Measurements from ENCODE around the gene WEE1.

Gene WEE1

GRCh38 chr11:9562716-9563115, 10.8 kb upstream of the WEE1 start:
- Histone ChIP-seq H3K4me3 (no peak overlapping the region), H3K9ac (ENCODE audit: insufficient read length) (no peak overlapping the region), H3K36me3 (ENCODE audit: insufficient read depth, low read length) (no peaks in the 10 kb centered on the region), H3K9me3 (ENCODE audit: low read depth, low read length) (no peaks in the 10 kb centered on the region), H3K27ac (no peak overlapping the region)
- DNase-seq (ENCODE audit: low read depth, low spot score), result no peak
- TF ChIP-seq EZH2 (IDR thresholded peaks at IDR 0.05) (no peak), FOXP2 (optimal IDR thresholded peaks at IDR 0.05; ENCODE audit: control extremely low read depth, extremely low read length, insufficient read depth) (no peak), POLR2AphosphoS5 (IDR thresholded peaks at IDR 0.05; ENCODE audit: borderline replicate concordance, low read depth, low read length) (no peak)

DNA sequence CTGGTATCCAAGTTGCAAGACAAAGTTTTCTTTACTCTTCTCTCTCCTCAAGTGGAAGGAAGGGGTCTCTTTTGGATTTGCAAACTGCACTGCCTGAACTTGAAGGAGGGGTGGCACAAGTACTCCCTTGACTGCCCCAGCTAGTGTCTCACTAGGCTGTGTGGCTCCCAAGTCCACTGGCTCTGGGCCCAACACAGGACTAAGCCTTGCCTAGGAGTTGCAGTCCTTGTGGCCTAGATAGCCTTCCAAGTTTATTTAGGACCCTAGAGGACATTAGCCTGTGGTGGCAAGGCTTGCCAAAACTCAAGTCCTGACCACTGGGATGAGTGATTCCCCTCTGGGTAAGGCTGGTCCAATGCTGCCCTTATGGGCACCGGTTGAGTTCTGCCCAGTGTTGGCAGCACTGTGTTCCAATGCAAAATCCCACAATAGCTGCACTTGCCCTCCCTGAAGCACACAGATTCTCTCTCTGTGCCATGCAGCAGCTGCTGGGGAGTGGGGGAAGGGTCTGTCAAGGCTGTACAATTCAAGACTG, 10.2 kb upstream of the WEE1 start:
- DNase-seq (ENCODE audit: low read depth, low spot score), result no peak
- TF ChIP-seq EZH2 (IDR thresholded peaks at IDR 0.05), result no peak
- no peak for TF ChIP-seq FOXP2 (optimal IDR thresholded peaks at IDR 0.05; ENCODE audit: control extremely low read depth, extremely low read length, insufficient read depth)
- TF ChIP-seq POLR2AphosphoS5 (IDR thresholded peaks at IDR 0.05; ENCODE audit: borderline replicate concordance, low read depth, low read length), result no peak
- no peaks in the 10 kb centered on the region for H3K9me3 ChIP-seq (ENCODE audit: low read depth, low read length)
- H3K36me3 ChIP-seq (ENCODE audit: insufficient read depth, low read length), result no peaks in the 10 kb centered on the region
- H3K4me3 ChIP-seq, result no peak overlapping the region
- no peak overlapping the region for H3K27ac ChIP-seq
- no peak overlapping the region for H3K9ac ChIP-seq (ENCODE audit: insufficient read length)

DNA sequence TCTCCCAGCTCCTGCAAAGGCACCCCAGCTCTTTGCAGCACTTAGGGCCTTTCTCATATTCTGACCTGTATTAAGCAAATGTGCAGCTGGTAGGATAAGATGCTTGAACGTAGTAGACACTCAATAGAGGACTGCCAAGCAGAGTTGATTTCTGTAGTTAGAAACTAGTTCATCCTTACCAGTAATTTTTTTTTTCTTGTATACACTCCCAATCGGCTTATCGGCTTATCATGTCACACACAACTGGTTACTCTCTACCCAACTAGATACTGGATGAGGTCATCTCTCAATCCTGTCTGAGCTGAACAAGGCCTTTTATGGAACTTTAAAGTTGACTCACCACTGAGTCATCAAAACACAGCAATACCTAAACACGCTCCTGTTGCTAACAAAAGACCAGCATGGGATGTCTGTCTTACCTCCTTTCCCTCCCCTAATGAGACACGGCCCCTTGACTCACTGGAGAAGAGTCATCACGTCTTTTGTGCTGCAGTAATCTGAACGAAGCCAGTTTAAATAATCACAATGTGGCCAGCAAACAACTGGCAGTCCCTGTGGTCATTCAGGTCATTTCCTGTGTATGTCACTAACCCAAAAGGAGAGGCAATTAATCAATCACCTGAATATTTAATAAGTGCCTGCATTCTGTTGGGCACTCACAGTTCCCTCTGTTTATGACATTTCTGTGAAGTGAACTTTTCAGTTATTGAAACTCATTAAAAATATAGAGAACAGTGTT, 7.5 kb upstream of the WEE1 start:
- Histone ChIP-seq H3K36me3 (ENCODE audit: insufficient read depth, low read length) (no peaks in the 10 kb centered on the region), H3K27ac (no peak overlapping the region), H3K9ac (ENCODE audit: insufficient read length) (no peak overlapping the region), H3K4me3 (no peak overlapping the region), H3K9me3 (ENCODE audit: low read depth, low read length) (no peaks in the 10 kb centered on the region)
- TF ChIP-seq FOXP2 (optimal IDR thresholded peaks at IDR 0.05; ENCODE audit: control extremely low read depth, extremely low read length, insufficient read depth), result no peak
- TF ChIP-seq EZH2 (IDR thresholded peaks at IDR 0.05), result no peak
- TF ChIP-seq POLR2AphosphoS5 (IDR thresholded peaks at IDR 0.05; ENCODE audit: borderline replicate concordance, low read depth, low read length), result no peak
- no peak for DNase-seq (ENCODE audit: low read depth, low spot score)

DNA sequence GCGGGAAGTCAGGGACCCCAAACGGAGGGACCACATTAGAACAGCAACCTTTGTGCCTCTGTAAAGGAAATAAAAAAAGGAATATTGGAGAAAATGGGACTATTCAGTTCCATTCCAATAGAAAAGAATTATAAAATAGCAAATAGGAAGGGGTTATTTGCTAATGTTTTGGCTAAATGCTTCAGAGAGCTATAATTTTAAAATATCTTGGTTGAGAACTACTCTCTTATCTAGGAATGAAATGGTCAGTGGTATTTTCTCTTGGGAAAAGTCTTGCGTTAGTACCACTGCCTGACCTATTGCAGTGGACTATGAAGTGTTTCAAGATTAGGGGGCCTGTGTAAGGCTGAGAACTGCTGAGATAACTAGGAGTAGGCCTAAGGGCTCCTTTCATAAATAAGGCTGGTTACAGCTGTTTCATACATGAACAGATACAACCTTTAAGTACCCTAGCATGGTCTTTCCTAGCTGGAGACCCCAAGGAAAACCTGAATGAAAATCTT, 6.9 kb upstream of the WEE1 start:
- no peak for TF ChIP-seq FOXP2 (optimal IDR thresholded peaks at IDR 0.05; ENCODE audit: control extremely low read depth, extremely low read length, insufficient read depth)
- Histone ChIP-seq H3K36me3 (ENCODE audit: insufficient read depth, low read length) (no peaks in the 10 kb centered on the region), H3K9me3 (ENCODE audit: low read depth, low read length) (no peaks in the 10 kb centered on the region), H3K27ac (no peak overlapping the region), H3K9ac (ENCODE audit: insufficient read length) (no peak overlapping the region), H3K4me3 (no peak overlapping the region)
- no peak for DNase-seq (ENCODE audit: low read depth, low spot score)

- Histone ChIP-seq H3K27ac (no peak overlapping the region), H3K4me3 (no peak overlapping the region), H3K36me3 (ENCODE audit: insufficient read depth, low read length) (no peaks in the 10 kb centered on the region), H3K9ac (ENCODE audit: insufficient read length) (no peak overlapping the region), H3K9me3 (ENCODE audit: low read depth, low read length) (no peaks in the 10 kb centered on the region)
- no peak for TF ChIP-seq EZH2 (IDR thresholded peaks at IDR 0.05)
- no peak for DNase-seq (ENCODE audit: low read depth, low spot score)
These were observed 6.1 kb upstream of the WEE1 start for GRCh38 chr11:9567401-9567800.

GRCh38 chr11:9568161-9568853, 5.2 kb upstream of the WEE1 start:
- H3K9ac ChIP-seq (ENCODE audit: insufficient read length), result no peak overlapping the region
- no peaks in the 10 kb centered on the region for H3K36me3 ChIP-seq (ENCODE audit: insufficient read depth, low read length)
- no peak for DNase-seq (ENCODE audit: low read depth, low spot score)
- no peaks in the 10 kb centered on the region for H3K9me3 ChIP-seq (ENCODE audit: low read depth, low read length)
- H3K27ac ChIP-seq, result peak overlapping the region; percentile 96
- no peak for TF ChIP-seq POLR2AphosphoS5 (IDR thresholded peaks at IDR 0.05; ENCODE audit: borderline replicate concordance, low read depth, low read length)
- TF ChIP-seq FOXP2 (optimal IDR thresholded peaks at IDR 0.05; ENCODE audit: control extremely low read depth, extremely low read length, insufficient read depth), result no peak
- TF ChIP-seq EZH2 (IDR thresholded peaks at IDR 0.05), result no peak
- H3K4me3 ChIP-seq, result peak overlapping the region; percentile 72

GRCh38 chr11:9568854-9569587, 4.4 kb upstream of the WEE1 start:
- TF ChIP-seq EZH2 (IDR thresholded peaks at IDR 0.05) (no peak), FOXP2 (optimal IDR thresholded peaks at IDR 0.05; ENCODE audit: control extremely low read depth, extremely low read length, insufficient read depth) (peak; percentile 30), POLR2AphosphoS5 (IDR thresholded peaks at IDR 0.05; ENCODE audit: borderline replicate concordance, low read depth, low read length) (peak; percentile 45; the same call in 1 of the 2 replicates)
- Histone ChIP-seq H3K9me3 (ENCODE audit: low read depth, low read length) (no peaks in the 10 kb centered on the region), H3K9ac (ENCODE audit: insufficient read length) (peak overlapping the region; percentile 70), H3K4me3 (peak overlapping the region; percentile 72), H3K27ac (peak overlapping the region; percentile 96), H3K36me3 (ENCODE audit: insufficient read depth, low read length) (no peaks in the 10 kb centered on the region)
- peak; percentile 88 for DNase-seq (ENCODE audit: low read depth, low spot score)

DNA sequence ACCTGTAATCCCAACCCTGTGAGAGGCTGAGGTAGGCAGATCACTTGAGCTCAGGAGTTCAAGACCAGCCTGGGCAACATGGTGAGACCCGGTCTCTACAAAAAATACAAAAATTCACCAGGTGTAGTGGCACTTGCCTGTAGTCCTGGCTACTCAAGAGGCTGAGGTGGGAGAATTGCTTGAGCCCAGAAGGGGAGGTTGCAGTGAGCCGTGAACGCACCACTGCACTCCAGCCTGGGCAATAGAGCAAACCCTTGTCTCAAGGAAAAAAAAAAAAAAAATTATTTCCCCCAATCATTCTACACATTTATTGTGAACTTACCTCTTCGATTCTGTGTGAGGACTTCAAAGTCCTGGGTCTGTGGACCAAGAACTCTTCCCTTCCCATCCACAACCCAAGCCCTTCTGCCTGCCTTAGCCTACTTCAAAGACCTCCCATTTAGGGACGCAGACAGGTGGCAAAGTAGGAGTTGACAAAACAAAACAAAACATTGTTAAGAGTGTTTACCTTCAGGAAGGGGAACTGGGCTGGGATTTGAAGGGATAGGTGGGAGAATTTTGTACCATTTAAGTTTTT, 3.8 kb upstream of the WEE1 start:
- no peak for TF ChIP-seq FOXP2 (optimal IDR thresholded peaks at IDR 0.05; ENCODE audit: control extremely low read depth, extremely low read length, insufficient read depth)
- no peak for TF ChIP-seq POLR2AphosphoS5 (IDR thresholded peaks at IDR 0.05; ENCODE audit: borderline replicate concordance, low read depth, low read length)
- TF ChIP-seq EZH2 (IDR thresholded peaks at IDR 0.05), result no peak
- peak overlapping the region; percentile 72 for H3K4me3 ChIP-seq
- H3K36me3 ChIP-seq (ENCODE audit: insufficient read depth, low read length), result no peaks in the 10 kb centered on the region; the same call in 1 of the 2 replicates
- peak overlapping the region; percentile 96 for H3K27ac ChIP-seq
- H3K9ac ChIP-seq (ENCODE audit: insufficient read length), result no peak overlapping the region
- H3K9me3 ChIP-seq (ENCODE audit: low read depth, low read length), result no peaks in the 10 kb centered on the region
- DNase-seq (ENCODE audit: low read depth, low spot score), result no peak

All from SK-N-MC (cell line).